Measurements from ENCODE around the gene FANCC. TPM values are rescaled to one million over a fixed set of nuclear protein-coding genes. Genes with fewer than 3 reads are reported as not detected.

FANCC gene
- total and polyA plus RNA-seq, 4 donors: 8.3 to 32.4 (median 11.5) TPM

GRCh38 chr9:95229230-95229915 is 88.1 kb downstream of the FANCC start:
- Histone ChIP-seq H3K4me1 (ENCODE audit: control insufficient read depth in 4 of 4, insufficient read depth in 4 of 4, low read length in 3 of 4) (peaks cover 2 to 11% (median 11%) of the 10 kb centered on the region in 4 donors), H3K4me3 (ENCODE audit: low read depth in 1 of 3, low read length in 3 of 3) (no peak overlapping the region), H3K9me3 (ENCODE audit: control insufficient read depth in 4 of 4, low read length in 3 of 4) (no peaks in the 10 kb centered on the region), H3K9ac (ENCODE audit: low read depth in 1 of 2, low read length in 2 of 2) (no peak overlapping the region), H3K27me3 (ENCODE audit: control insufficient read depth in 4 of 4, insufficient read depth in 4 of 4, low read length in 3 of 4) (no peaks in the 10 kb centered on the region), H3K36me3 (ENCODE audit: control insufficient read depth in 4 of 4, insufficient read depth in 3 of 4, low read depth in 1 of 4, low read length in 3 of 4) (no peaks in the 10 kb centered on the region), H3K27ac (ENCODE audit: low read depth in 1 of 2, low read length in 2 of 2) (no peak overlapping the region)
- TF ChIP-seq CTCF (IDR thresholded peaks at IDR 0.05; ENCODE audit: low read depth, low read length, missing input control) (no peak), MAX (IDR thresholded peaks at IDR 0.05) (no peak), HNF4A (conservative IDR thresholded peaks at IDR 0.05) (peak; percentile 81 to 88), ATF3 (IDR thresholded peaks at IDR 0.05) (no peak), FOXA1 (IDR thresholded peaks at IDR 0.05) (no peak), ZBTB33 (IDR thresholded peaks at IDR 0.05) (no peak), NR2F2 (IDR thresholded peaks at IDR 0.05) (no peak), REST (IDR thresholded peaks at IDR 0.05) (no peak), FOXA2 (IDR thresholded peaks at IDR 0.05) (no peak), GABPA (IDR thresholded peaks at IDR 0.05 in 1 of 2, conservative IDR thresholded peaks at IDR 0.05 in 1 of 2) (no peak), TAF1 (conservative IDR thresholded peaks at IDR 0.05) (no peak), SP1 (IDR thresholded peaks at IDR 0.05) (peak; percentile 75), JUND (IDR thresholded peaks at IDR 0.05) (peak in 1 of 2 donors; percentile 32), YY1 (IDR thresholded peaks at IDR 0.05) (no peak), HNF4G (IDR thresholded peaks at IDR 0.05) (peak; percentile 68), RXRA (IDR thresholded peaks at IDR 0.05) (peak; percentile 44 to 48), EGR1 (IDR thresholded peaks at IDR 0.05; ENCODE audit: low read depth in 2 of 2) (no peak), RAD21 (IDR thresholded peaks at IDR 0.05) (no peak)
- DNase-seq (ENCODE audit: low spot score): no peak
- 75% methylated on average over 4 of the region's 4 CpGs for WGBS

Measured in liver (tissue), 9 donors.